Bone marrow (tissue), 2 donors: Measurements from ENCODE around the gene RNU11.
A peak's percentile ranks its signal among the peaks of the same experiment; 100 is the strongest.
"Not testable (repeated sequence)": the region's sequence is repeated elsewhere in the genome, so short reads cannot be mapped to it uniquely, and the experiment has no call there.

Experiments
- DNase-seq, 2 donors: peaks; one replicate each; lab custom pipeline; 2025; lab: John Stamatoyannopoulos, UW

RNU11 gene

GRCh38 chr1:28648474-28649198 is at the start of gene RNU11:
RNU11 (plus strand) TSS chr1:28648600.
- peak; percentile 56 to 93 for DNase-seq

DNA sequence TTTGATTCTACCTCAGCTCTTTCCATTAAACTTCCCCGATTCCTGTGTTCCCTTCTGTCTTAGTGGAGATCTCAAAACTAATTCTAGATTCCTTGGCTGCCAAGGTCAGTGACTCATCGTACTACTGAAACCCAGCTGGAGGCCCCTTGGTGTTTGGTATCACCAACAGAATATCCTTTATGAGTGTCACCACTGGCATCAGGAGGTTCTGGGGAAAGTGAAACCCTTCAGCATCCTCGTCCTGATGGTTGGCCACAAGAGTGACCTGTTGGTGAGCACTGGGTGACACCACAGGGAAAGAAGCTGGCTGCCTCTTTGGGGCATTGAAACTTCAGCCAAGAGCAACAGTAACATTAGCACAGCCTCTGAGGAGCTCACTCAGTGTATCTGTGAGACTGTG is 46.7 kb upstream of the RNU11 start:
- no peak for DNase-seq

- peak in 1 of 2 donors; percentile 42 for DNase-seq
Measured at GRCh38 chr1:28602536-28603439, 45.6 kb upstream of the RNU11 start.

GRCh38 chr1:28604411-28604810 is 44.0 kb upstream of the RNU11 start:
- DNase-seq: no peak

GRCh38 chr1:28604962-28605361 is 43.4 kb upstream of the RNU11 start:
- DNase-seq: no peak

DNA sequence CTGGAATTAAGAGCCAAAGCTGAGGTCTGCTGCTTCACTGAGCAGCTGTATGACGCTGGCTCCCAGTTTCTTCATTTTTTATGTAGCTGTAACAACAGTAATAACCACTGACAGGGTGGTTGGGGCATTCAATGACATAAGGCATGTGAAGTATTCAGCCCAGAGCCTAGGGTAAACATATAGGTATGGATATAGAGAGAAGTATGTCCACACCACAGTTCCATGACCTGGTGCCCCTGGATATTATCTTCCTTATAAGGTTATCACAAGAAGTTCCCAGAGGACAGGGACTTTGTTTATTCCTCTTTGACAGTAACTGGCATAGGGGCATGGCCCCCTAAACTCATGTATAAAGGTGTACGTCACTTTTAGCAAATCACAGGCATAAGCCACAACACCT is 41.6 kb upstream of the RNU11 start:
- DNase-seq: no peak

- no peak for DNase-seq
Measured at GRCh38 chr1:28613175-28613574, 35.2 kb upstream of the RNU11 start.

DNA sequence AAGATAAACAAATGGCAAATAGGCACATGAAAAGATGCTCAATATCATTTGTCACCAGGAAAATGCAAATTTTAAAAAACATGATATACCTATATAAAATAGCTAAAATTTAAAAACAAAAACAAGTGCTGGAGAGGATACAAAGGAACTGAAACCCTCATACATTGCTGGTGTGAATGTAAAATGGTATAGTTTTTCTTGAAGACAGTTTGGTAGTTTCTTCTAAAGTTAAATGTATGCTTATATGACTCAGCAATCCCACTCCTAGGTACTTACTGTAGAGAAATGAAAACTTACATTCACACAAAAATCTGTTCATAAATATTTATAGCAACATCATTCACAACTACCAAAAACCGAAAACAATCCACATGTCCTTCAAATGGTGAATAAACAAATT is 16.7 kb upstream of the RNU11 start:
- no peak for DNase-seq

DNA sequence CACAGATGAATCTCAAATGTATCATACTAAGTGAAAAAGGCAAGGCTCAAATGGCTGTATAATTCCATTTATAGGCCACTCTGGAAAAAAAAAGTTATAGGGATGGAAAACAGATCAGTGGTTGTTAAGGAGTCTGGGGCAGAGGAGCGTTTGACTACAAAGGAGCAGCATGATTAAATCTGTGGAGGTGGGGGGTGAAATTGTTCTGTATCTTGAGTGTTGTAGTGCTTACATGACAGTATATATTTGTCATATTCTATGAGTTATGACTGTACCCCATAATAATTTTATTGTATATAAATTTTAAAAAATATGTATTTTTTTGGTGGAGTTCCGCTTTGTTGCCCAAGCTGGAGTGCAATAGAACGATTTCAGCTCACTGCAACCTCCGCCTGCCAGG is 15.8 kb upstream of the RNU11 start:
- no peak for DNase-seq

DNA sequence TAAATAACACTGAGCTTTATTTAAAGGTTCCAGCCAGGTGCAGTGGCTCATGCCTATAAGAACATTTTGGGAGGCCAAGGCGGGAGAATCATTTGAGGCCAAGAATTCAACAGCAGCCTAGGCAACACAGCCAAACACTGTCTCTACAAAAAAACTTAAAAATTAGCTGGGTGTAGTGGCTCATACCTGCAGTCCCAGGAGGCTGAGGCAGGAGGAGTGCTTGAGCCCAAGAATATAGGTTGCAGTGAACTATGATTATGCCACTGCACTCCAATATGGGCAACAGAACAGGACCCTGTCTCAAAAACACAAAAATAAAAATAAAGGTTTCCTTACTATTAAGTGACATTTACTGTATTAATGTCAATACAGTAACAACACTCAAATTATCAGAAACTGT is 7.6 kb upstream of the RNU11 start:
- peak in 1 of 2 donors; percentile 5 for DNase-seq

DNA sequence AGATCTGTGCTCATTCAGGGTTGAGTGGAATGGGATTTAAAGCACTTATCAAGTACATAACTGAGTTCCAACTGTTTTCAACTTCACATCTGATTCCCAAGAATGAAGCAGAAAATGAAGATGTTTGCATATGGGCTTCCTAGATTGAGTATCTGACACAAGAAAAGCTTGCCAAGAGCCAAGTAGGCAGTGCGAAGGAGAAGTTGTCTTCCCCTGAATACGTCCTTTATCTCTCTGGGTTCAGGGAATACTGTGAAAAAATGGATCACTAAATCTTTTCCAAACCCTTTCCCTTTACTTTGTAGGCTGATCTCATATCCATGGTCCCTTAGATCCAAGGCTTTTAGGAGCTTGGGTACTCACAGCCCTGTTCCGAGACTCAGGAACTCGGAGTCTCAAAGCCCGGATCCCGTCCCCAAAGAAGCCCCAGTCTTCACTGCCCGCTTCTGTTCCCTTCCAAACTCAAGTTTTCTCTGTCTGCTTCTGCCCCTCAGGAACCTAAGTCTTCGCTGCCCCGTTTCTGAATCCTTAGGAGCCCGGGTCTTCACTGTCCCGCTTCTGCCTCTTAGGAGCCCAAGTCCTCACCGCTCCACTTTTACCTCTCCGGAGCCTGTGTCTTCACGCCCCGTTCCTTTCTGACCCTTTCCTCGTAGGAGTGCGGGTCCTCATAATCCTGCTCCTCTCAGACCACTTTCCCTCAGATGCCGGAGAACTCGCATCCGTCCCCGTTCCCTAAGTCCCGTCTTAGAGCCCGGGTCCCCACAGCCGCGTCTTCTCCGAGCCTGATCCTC is 6.1 kb upstream of the RNU11 start:
- peak in 1 of 2 donors; percentile 39 for DNase-seq

GRCh38 chr1:28642847-28643635 is 5.4 kb upstream of the RNU11 start, which contains the start of gene TAF12:
TAF12 (minus strand) TSS chr1:28643067; CDS start chr1:28622081, 20,986 bp downstream.
- peak; percentile 76 to 87 for DNase-seq

DNA sequence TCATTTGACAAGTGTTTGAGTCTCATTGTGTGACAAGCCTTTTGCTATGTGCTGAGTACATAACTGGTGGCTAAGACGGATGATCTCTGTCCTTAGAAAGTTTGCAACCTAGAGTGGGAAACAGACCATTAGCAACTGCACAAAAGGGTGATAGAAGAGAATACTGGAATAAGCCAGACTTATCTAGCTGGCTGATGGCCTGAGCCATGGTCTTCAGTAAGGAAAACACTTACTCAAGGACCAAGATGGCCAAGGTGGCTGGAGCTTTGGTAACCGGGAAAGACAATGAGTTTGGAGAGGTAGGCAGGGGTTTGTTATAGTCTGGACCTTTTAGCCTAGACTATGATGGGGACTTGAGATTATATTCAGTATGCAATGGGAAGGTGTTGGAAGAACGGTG is 3.9 kb upstream of the RNU11 start:
- DNase-seq: no peak

DNA sequence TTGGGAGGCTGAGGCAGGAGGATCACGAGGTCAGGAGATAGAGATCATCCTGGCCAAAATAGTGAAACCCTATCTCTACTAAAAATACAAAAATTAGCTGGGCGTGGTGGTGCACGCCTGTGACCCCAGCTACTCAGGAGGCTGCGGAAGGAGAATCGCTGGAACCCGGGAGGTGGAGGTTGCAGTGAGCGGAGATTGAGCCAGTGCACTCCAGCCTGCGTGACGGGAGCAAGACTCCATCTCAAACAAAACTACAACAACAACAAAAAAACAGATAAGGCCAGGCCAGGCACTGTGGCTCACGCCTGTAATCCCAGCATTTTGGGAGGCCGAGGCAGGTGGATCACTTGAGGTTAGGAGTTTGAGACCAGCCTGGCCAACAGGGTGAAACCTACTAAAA is 3.0 kb upstream of the RNU11 start:
- not testable (repeated sequence) for DNase-seq

- no peak for DNase-seq
Measured at GRCh38 chr1:28646040-28646439, 2.4 kb upstream of the RNU11 start.

DNA sequence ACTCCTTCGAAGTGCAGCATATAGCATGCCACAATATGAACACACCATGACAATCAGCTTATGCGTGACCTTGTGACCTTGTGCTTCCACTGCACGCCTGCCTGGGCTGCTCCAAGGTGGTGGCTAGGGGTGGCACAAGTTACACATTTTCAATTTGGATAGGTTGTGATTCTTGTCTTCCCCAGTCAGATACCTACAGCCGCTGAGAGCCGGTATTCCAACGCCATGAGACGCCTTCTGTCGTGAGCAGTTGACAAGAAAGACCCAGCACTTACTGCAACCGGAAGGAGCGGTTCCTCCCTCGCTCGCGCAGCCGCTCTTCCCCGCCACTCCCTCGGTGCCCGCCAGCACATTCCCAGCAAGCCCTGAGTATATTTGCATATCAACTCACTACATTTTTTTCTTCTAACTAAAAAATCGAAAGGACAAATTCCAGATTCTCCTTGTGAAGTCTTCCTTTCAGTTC is 359 bp upstream of the RNU11 start:
- DNase-seq: peak; percentile 68 to 95

- not testable (repeated sequence) for DNase-seq
Measured at GRCh38 chr1:28653063-28653462, 4.7 kb downstream of the RNU11 start.

GRCh38 chr1:28653870-28654269 is 5.5 kb downstream of the RNU11 start:
- not testable (repeated sequence) for DNase-seq

DNA sequence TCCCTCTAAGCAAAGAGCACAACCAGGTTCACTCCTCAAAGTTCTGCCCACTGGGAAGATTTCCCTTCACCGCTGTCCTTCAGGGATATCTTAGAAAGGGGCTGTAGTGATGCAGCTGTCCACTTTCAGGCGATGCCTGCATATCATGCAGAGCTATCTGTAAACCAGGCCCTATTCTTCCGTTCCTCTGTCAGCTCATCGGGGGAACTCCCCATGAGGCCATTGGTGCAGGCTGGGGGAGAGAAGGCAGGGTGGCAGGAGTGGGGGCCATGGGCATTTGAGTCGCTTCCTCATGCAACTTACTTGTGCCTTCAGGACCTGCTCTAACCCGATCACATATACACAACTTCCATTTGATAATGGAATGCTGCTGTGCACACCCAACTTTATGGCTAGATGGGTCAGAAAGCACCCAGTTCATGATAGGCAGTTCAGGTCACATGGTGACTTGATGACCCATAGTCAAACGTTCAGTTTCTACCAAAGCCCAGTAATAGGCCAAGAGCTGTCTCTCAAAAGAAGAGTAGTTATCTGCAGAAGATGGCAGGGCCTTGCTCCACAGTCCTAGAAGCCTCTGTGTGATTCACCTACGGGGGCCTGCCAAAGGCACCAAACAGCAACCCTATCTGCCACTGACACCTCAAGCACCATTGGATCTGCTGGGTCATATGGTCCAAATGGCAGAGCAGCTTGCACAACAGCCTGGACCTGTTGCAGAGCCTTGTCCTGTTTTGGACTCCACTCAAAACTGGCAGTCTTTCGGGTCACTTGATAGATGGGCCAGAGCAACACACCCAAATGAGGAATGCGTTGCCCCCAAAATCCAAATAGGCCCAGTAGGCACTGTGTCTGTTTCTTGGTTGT is 7.3 kb downstream of the RNU11 start:
- DNase-seq: not testable (repeated sequence)

DNA sequence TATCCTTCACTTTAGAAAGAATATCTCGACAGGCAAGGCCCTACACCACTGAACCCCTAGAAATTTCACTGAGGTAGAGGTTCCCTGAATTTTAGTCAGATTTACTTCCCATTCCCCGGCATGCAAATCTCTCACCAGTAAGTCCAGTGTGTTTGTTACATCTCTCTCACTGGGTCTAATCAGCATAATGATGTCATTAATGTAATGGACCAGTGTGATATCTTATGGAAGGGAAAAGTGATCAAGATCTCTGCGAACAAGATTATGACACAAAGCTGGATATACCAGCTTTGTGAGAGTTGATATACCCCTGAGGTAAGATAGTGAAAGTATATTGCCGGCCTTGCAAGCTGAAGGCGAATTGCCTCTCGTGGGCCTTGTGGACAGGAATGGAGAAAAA is 7.9 kb downstream of the RNU11 start:
- DNase-seq: no peak
